Renal pelvis (tissue), 4 donors: ENCODE data around the gene RXFP3. TPM values are rescaled to one million over a fixed set of nuclear protein-coding genes. Genes with fewer than 3 reads are reported as not detected.

Experiments used
- DNase-seq: peaks from one replicate; pipeline ENCODE4 v3.0.0-alpha.2; 2013
- polyA plus RNA-seq, 3 donors: library from polyadenylated mRNA; unstranded; fragments of 120-200 nt; gene quantifications; one replicate each; pipeline ENCODE4 v1.2.1, GENCODE V29; 2013; ENCODE audit not compliant: insufficient read length in 3 of 3

The RXFP3 gene
- polyA plus RNA-seq, 3 donors: 0.18 to 0.33 (median 0.23) TPM

DNA sequence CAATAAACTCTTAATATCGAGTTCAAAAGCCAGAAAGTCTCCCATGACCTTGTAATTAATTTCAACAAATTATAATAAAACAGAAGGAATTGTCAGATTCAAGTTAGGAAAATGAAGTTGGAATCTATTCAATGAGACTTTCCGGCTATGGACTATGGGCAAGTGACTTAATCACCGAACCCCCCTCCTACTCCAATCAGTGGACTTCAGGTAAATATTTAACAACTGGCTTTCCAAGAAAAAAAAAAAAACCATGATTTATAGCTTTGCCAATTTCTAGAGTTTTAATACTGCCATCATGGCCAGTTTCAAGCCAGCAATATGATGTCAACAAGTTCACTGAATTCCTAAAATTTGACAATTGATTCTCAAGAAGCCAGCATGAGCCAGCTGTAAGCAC, 43.8 kb downstream of the RXFP3 start:
- no peak for DNase-seq

DNA sequence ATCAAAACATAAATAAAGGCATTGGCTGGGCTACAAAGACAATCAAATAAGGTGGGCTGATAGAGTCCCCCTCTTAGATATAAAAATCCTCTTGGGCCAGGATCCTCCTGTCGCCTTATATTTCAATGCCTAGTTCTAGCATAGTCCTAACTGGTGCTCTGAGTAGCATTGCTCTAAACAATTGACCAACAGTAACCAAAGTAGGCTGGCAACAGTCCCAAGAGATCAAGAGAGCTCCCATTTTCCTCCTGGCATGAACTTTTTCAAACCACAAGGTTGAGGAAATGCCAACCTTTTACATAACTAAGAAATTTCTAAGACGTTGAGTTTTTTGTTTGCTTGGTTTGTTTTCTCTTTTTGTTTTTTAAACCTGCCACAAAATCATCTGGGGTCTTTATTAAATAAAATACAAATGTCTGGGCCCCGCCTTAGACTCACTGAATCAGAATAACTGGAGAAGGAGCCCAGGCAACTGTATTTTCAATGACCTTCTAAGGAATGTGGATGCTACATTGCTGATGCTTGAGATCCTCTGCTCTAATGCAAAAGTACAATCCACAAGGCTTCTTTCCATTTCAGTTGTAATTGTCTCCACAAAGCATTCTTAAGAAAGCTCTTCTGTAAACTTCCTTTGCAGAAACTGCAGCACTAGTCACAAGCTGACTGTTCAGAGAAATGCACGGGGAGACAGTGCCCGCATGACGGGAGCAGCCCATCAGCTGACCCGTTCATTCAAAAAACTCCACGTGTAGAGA, 45.4 kb downstream of the RXFP3 start:
- DNase-seq: no peak

GRCh38 chr5:33984178-33984577, 48.0 kb downstream of the RXFP3 start:
- no peak for DNase-seq

- DNase-seq: no peak
Measured at GRCh38 chr5:33984671-33985124, 48.5 kb downstream of the RXFP3 start, which contains the start of gene SLC45A2. Gene SLC45A2 (minus strand): TSS chr5:33984693. CDS start chr5:33984583, 110 bp downstream.

DNA sequence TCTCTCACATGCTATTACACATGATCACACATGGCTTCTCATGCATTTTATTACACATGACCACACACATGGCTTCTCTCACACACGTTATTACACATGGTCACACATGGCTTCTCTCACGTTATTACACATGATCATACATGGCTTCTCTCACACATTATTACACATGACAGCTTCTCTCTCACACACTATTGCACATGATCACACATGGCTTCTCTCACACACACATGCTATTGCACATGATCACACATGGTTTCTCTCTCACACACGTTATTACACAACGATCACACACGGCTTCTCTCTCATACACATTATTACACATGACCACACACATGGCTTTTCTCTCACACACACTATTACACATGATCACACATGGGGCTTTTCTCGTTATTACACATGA, 49.3 kb downstream of the RXFP3 start:
- no peak for DNase-seq

Other genes starting within 250 kb of the RXFP3 start
- gene ADAMTS12, start 44.4 kb upstream of the RXFP3 start, polyA plus RNA-seq: 10 to 100 TPM; 13.5 to 18.0 (median 15.8) TPM
- 1 to 10 TPM in 1 of 3 donors, under 1 TPM in 2; 0.50 to 1.1 (median 0.96) TPM for gene SLC45A2, start 48.3 kb downstream of the RXFP3 start, polyA plus RNA-seq
- gene AMACR, start 71.7 kb downstream of the RXFP3 start, polyA plus RNA-seq: 100 to 1,000 TPM in 2 of 3 donors, 10 to 100 TPM in 1; 81.1 to 113 (median 101) TPM
- 10 to 100 TPM; 47.6 to 56.7 (median 55.5) TPM for gene C1QTNF3, start 106.8 kb downstream of the RXFP3 start, polyA plus RNA-seq